SK-MEL-5 (cell line): ENCODE data around the gene PLOD1. TPM values are rescaled to one million over a fixed set of nuclear protein-coding genes. Genes with fewer than 3 reads are reported as not detected.
A peak's percentile ranks its signal among the peaks of the same experiment; 100 is the strongest.
"Not testable (repeated sequence)": the region's sequence is repeated elsewhere in the genome, so short reads cannot be mapped to it uniquely, and the experiment has no call there.

ENCODE experiments used
- DNase-seq: peaks from one replicate; pipeline ENCODE4 v3.0.0-alpha.2; 2016; ENCODE audit warnings: low read depth, low spot score
- in situ Hi-C: cut with HindIII; loops from 2 replicates; pipeline ENCODE4 v1.10.0; 2016; ENCODE audit warnings: low sequenced_read_pairs, high pct_unique_total_duplicates, low pct_unique_long_range_greater_than_20kb
- total RNA-seq: library from RNA; depleted of rRNA; stranded (reverse); fragments of >200 nt; shearing (Covaris generic); gene quantifications from 2 replicates; pipeline ENCODE4 v1.2.3, GENCODE V29; 2014

PLOD1 gene
- total RNA-seq, 1 experiment from 2014 or later: 204 TPM

DNA sequence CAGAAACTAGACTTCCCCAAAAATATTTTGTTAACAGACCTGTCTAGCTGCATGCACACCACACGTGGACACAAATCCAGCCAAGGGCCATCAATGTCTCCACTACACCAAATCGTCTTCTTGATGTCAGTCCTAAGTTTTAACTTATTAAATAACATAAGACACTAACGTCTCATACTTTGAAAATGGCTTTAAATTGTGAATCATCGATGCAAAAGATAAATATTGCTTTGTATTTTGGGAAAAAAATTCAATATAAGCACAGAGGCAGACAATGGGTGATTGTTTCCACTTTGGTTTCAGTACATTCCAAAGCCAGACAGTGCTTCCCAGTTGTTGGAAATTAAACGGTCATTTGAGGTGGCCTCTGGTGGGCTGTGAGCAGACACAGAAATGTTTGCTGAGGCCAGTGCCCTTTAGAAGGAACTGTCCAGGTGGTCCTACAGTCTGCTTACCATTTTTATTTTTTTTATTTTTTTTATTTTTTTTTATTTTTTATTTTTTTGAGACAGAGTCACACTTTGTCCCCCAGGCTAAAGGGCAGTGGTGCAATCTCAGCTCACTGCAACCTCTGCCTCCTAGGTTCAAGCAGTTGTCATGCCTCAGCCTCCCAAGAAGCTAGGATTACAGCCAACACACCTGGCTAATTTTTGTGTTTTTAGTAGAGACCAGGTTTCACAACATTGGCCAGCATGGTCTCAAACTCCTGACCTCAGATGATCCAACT is 6.5 kb upstream of the PLOD1 start:
- in situ Hi-C loops: no loop called here
- peak; percentile 90 for DNase-seq

DNA sequence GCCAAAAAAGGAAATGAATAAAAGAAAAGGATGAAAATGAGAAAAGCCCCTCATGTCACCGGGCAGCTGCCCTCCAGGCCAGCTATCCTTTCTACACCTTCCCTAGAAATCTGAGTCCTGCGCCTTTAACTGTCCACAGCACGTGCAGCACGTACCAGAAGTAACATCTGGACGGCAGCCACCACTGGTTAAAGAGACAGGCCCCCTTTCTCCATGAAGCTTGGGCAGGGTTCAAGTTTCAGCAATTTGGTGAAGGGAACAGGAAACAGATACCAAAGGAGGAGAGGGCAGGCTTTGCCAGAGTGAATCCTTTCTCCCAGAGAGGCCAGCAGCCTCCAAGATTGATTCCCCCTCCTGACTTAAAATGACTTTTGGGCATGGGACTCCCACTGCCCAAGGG is 4.7 kb upstream of the PLOD1 start:
- in situ Hi-C loops: no loop called here
- DNase-seq: peak; percentile 70

DNA sequence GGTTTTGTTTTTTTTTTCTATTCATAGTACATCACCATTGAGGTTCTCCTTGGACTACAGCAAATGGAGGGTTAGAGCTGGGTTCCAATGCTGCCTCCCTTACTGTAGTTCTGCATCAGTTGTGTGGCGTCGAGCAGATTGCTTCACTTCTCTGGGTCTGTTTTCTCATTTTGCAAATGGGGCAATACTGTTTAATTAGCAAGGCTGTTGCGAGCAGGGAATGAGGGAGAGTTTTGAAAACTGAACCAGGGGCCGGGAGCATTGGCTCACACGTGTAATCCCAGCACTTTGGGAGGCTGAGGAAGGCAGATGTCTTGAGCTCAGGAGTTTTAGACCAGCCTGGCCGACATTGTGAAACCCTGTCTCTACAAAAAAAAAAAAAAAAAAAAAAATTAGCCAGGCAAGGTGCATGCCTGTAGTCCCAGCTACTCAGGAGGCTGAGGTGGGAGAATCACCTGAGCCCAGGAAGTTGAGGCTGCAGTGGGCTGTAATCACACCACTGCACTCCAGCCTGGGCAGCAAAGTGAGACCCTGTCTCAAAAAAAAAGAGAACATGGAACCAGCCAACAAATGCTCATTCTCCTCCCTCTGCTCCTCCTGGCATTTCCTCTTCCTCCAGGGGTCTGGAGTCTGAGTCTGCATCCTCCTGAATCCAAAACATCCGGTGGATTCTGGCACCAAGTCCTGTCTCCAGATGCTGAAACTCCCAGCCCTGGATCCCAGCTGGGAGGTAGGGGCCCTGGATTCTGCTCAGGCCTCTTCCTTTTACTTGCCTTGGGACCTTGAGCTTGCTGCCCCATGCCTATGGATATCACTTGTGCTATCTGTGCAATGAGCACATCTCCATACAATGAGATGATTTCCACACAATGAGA is 3.7 kb upstream of the PLOD1 start:
- in situ Hi-C loops: no loop called here
- DNase-seq: peak; percentile 27

DNA sequence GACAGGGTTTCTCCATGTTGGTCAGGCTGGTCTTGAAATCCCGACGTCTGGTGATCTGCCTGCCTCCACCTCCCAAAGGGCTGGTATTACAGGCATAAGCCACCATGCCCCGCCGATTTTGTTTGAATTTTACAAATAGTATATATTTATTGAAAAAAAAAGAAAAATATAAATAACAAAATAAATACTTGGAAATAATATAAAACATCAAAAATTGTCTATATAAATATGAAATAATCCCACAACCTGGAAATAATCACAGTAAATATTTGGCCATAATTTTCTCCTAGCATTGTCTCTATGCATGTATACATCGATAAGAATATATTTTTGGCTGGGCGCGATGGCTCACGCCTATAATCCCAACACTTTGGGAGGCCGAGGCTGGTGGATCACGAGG is 2.7 kb upstream of the PLOD1 start:
- in situ Hi-C loops: no loop called here
- no peak for DNase-seq

DNA sequence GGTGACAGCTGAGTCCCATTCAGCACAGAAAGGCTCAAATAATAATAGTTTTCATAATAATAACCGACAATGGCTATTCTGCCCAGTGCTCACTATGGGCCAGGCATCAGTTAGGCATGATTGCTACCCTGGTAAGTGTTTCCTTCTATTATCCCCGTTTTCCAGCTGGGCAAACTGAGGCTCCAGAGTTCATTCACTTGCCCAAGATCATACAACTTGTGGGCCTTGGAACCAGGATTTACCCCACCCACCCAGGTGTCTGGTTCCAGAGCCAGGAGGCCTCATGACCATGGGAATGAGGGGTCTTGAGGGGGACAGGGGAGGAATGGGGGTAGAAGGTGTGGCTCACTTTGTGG is 518 bp downstream of the PLOD1 start:
- no peak for DNase-seq
- in situ Hi-C loops: no loop called here

DNA sequence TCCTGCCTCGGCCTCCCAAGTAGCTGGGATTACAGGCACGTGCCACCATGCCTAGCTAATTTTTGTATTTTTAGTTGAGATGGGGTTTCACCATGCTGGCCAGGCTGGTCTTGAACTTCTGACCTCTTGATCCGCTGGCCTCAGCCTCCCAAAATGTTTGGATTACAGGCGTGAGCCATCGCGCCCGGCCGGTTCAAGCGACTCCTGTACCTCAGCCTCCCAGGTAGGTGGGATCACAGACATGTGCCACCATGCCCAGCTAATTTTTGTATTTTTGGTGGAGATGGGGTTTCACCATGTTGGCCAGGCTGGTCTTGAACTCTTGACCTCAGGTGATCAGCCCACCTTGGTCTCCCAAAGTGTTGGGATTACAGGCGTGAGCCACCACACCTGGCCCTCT is 1.2 kb downstream of the PLOD1 start:
- in situ Hi-C loops, DNase-seq: not testable (repeated sequence)

DNA sequence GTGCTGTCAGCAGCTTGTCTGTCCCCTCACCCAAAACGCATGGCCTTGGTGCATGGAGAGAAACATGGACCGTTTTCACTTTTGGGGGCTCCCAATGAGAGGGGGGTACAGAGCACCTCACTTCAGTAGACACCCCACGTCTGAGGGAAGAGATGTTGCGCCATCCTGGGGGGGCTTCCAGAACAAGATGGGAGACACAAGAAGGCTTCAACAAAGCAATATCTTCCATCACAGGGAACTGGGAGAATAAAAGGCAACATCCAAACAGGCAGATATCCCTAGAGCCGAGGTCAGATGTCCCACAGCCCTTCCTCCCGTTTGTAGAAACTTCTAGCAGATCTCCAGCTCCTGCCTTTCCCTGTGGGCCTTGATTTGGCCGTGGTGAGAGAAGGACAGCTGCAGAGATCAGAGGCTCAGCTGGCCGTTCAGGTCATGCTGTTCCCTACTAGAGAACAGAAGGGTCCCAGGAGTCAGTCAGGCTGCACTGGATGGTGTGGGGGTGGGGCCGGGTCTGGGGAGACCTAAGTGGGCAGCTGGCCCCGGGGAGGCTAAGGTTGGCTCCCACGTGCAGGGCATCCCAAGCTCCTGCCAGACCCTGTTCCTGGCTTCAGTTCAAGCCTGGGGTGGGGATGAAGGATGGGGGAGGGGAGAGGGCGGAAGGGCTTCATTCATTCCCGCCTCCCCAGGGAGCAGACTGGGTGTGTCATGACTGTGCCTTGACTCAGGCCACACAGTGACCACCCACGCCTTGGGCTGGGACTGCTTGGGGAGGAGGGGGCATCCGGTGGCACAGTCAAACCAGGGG is 4.4 kb downstream of the PLOD1 start:
- in situ Hi-C loops: no loop called here
- no peak for DNase-seq

DNA sequence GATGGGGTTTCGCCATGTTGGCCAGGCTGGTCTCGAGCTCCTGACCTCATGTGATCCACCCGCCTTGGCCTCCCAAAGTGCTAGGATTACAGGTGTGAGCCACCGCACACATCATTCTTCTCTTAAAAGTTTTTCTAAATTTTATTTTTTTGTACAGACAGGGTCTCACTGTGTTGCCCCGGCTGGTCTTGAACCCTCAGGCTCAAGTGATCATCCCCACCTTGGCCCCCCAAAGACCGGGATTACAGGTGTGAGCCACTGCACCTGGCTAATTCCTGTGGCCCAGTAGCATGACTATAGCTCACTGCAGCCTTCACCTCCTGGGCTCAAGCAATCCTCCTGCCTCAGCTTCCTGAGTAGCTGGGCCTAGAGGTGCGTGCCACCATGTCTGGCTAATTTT is 5.3 kb downstream of the PLOD1 start:
- DNase-seq, in situ Hi-C loops: not testable (repeated sequence)

DNA sequence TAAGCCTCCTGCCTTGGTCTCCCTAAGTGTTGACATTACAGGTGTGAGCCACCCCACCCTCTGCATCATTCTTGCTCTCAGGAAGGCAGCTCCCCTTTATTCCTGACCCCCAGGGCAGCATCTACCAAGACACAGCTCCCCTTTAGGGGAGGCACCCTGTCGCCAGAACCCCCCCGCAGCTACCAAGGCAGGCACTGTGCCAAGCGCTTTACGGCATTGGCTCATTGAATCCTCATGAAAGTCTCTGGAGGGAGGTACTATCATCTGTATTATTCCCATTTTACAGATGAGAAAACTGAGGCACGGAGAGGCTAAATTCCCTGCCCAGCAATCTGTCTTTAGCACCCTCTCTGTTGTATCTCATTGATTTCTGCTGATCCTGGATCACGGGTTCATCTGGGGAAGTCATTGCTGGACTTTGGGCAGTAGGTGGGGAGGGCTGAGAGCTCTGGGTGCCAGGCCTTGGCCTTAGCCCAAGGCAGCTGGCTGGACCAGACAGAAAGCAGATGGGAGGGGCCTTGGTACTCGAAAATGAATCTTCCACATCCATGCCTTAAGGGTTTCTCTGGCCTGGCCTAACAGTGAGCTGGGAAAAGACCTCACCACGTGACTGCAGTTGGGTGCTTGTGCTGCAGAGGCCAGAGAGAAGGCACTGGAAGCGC is 5.9 kb downstream of the PLOD1 start:
- peak; percentile 87 for DNase-seq
- in situ Hi-C loops: no loop called here

DNA sequence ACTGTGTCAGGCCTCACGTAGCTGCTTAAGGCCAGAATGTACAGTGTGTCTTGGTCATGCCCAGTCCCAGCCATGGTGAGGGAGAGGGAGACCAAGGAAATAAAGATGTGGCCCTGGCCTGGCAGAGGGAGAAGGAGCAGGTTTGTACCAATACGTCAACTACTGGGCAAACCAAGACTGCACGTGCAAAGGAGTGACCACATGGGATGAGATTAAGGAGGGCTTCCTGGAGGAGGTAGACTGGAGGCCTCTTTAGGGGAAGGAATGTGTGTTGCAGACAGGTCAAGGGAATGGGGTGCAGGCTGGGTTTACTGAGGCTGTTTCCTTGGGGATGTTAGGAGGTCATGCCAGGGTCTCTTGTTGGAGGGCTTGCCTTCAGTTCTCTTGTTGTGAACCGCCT is 7.8 kb downstream of the PLOD1 start:
- in situ Hi-C loops: no loop called here
- no peak for DNase-seq

DNA sequence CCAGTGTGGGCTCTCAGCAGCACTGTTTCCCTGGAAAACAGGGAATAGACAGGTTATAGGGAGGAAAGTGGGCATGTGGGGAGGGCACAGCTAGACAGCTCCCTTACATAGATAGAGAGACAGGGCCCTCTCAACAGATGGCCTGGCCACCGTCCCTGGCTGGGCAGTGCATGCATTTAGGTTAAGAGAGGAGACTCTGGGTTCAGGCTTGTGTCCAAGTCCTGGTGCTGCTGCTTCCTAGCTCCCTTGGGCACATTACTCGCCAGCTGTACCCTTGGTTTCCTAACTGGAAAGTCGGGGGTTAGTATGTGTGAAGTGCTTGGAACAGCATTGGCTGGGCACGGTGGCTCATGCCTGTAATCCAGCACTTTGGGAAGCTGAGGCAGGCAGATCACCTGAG is 9.1 kb downstream of the PLOD1 start:
- in situ Hi-C loops: no loop called here
- no peak for DNase-seq

DNA sequence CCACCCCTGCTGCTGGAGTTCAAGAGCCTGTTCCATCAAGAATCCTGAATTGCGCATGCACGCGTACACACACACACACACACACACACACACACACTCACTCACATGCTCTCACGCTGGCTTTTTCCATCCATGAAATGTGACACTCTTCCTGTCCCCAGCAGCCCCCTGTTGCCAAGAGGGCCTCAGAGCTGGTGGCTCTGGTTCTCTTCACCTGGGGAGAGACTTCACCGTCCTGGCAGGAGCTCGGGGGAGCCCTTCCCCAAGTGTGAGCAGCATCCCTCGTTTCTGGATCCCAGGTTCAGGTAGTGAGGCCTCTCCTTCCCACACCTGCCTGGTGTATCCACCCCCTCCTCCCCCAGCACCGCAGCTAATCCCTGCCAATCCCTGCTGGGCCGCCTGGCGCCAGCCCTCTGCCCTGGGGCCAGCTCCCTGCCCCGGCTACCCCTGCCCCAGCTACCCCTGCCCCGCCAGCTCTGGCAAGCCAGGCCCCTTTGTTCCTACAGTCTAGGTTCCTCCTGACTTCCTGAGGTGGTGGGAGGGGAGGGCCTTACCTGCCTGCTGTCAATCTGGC is 9.9 kb downstream of the PLOD1 start:
- no peak for DNase-seq

DNA sequence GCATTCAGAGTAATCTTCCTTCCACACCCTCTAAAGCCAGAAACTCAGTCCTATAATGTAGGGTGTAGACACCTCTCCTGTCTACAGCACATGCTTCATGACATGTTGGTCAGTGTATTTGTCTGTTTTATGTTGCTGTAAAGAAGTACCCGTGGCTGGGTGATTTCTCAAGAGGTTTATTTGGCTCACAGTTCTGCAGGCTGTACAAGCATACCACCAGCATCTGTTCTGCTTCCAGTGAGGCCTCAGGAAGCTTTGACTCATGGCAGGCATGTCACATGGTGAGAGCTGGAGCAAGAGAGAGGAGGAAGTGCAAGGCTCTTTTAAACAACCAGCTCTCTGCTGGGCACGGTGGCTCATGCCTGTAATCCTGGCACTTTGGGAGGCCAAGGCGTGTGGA is 12.1 kb downstream of the PLOD1 start:
- no peak for DNase-seq
- in situ Hi-C loops: no loop called here

More for the DNA sequence above, 9.9 kb downstream of the PLOD1 start:
- in situ Hi-C loops: no loop called here

DNA sequence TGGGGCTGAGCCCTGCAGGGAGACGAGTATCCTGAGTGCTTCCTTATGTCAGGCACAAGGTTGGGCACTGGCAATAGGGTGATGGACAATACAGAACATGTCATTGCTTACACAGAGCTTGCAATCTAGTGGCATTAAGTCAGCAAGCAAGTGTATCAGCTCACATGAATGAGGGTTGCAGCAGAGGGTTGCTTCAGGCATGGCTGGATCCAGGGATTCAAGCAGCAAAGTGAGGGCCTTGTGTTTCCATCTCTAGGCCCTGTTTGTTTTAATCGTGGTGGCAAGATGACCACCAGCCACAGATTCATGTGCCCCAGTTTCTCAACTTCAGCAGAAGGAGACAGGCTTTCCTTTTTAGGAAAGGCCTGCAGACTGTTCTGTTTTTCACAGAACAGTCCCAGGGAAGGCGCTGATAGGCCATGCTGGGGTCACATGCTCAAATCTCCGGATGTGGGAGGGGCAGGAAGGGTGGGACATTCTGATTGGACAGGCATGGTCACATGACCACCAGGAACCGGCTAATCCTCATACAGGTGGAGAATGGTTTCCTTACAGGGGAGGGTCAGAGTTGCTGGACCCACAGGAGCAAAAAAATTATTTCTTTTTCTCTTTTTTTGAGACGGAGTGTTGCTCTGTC is 14.4 kb downstream of the PLOD1 start:
- in situ Hi-C loops: no loop called here
- DNase-seq: peak; percentile 54

DNA sequence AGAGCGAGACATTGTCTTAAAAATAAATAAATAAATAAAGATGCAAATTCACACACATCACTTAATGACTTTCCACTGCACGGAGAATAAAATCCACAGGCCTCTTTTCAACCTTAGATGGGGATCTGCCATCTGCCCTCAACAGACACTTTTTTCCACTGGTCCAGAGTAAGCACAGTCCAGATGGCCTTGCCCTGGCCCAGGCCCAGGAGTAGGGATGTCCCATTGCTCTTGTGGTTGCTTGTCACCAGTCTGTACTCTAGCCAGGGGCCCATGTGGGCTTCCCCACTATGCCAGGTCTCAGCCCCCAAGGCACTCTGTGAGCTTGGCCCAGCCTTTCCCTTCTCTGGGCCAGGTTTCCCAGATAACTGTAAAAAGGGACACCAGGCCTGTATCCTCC is 17.4 kb downstream of the PLOD1 start:
- DNase-seq: no peak
- in situ Hi-C loops: no loop called here

DNA sequence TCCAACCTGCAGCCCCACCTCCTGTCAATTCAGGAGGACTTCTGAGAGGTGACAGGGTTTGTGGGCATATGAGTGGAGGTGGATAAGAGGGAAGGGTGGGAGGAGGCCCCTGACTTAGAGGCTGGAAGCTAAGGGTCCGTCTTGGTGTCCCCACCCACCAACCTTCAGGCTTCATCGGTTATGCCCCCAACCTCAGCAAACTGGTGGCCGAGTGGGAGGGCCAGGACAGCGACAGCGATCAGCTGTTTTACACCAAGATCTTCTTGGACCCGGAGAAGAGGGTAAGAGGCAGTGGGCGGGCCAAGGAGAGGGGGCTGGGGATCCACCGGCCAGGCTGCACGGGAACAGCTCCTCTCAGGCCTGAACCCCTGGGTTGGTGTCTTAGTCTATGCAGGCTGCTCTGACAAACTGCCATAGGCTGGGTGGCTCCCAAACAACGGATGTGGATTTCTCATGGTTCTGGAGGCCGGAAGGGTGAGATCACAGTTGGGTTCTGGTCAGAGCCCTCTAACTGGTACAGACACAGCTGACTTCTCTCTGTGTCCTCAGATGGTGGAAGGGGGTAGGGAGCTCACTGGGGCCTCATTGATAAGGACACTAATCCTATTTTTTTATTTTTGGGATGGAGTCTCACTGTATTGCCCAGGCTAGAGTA is 18.1 kb downstream of the PLOD1 start:
- in situ Hi-C loops: no loop called here
- DNase-seq: no peak

DNA sequence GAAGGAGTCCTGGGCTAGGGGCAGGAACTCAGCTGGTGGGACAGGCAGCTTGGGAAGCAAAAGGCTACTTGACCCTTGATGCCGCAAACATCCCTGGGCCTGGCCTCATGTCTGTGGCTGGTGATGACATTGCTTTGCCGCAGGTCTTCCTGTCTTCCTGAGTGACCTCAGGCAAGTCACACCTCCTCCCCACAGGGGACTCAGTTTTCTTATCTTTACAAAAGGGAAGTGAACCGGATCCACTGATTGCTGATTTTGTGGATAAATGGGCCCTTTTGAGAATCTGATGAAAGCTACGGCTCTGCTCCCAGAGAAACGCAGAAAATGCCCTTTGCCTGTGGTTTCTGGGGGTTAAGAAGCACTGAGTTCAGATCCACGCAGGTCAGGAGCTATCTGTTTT is 20.7 kb downstream of the PLOD1 start:
- in situ Hi-C loops: no loop called here
- no peak for DNase-seq
